Keratinocyte (primary cell): ENCODE data around the gene KRT7.

Source experiments
- CTCF ChIP-seq, 3 experiments: IDR thresholded peaks in 1 of 3; conservative IDR thresholded peaks in 1 of 3; optimal IDR thresholded peaks in 1 of 3; 2 replicates in 2 of 3; 3 replicates in 1 of 3; pipeline versions ENCODE3 to v1.5.1; 2011; ENCODE audit warnings: low read length in 3 of 3, mild to moderate bottlenecking in 3 of 3, moderate library complexity in 2 of 3, control low read depth in 1 of 3, inconsistent platforms in 1 of 3; ENCODE audit not compliant: insufficient read depth in 2 of 3; ENCODE audit errors: extremely low read depth in 1 of 3
- EZH2 ChIP-seq: IDR thresholded peaks from one replicate; pipeline ENCODE4 v1.6.1; 2012; ENCODE audit warnings: inconsistent platforms, mild to moderate bottlenecking, low read length, moderate library complexity

- TF ChIP-seq CTCF (optimal IDR thresholded peaks at IDR 0.05 in 1 of 3, IDR thresholded peaks at IDR 0.05 in 1 of 3, conservative IDR thresholded peaks at IDR 0.05 in 1 of 3; ENCODE audit: extremely low read depth in 1 of 3, insufficient read depth in 2 of 3, low read length in 3 of 3): no peak
- TF ChIP-seq EZH2: no peak
Observed at GRCh38 chr12:52232203-52232673, 805 bp upstream of the KRT7 start.
